Measurements from ENCODE around the gene SLC37A3. TPM values are rescaled to one million over a fixed set of nuclear protein-coding genes. Genes with fewer than 3 reads are reported as not detected.
"Not testable (repeated sequence)": the region's sequence is repeated elsewhere in the genome, so short reads cannot be mapped to it uniquely, and the experiment has no call there.

SLC37A3 gene
- total and polyA plus RNA-seq, 4 donors = 7.3 to 30.8 (median 10.6) TPM

DNA sequence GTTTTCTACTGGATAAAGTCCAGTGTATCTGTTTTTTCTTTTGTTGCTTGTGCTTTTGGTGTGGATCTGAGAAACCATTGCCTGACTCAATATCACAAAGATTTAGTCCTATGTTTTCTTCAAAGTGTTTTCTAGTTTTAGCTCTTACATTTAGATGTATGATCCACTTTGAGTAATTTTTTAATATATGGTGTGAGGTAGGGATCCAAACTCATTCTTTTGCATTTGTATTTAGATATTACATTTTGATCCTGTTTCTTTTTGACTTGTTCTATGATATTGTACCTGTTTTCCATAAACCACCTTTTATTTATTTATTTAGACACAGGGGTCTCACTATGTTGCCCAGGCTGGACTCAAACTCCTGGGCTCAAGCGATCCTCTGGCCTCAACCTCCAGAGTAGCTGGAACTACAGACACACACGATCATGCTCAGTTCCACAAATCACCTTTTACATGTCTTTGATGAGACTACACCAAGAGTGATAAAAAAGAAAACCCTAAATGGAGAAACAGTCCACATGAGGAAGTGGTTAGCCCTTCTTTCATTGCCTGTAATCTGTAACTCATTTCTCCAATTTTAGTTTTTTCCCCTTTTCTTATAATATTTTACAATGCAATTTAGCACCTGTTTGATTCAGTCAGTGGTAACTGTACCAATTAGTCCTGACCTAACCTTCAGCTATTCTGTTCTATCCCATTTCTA lies 86.0 kb downstream of the SLC37A3 start (continued):
- no peak for TF ChIP-seq TAF1 (conservative IDR thresholded peaks at IDR 0.05)
- TF ChIP-seq, protein P1, sequence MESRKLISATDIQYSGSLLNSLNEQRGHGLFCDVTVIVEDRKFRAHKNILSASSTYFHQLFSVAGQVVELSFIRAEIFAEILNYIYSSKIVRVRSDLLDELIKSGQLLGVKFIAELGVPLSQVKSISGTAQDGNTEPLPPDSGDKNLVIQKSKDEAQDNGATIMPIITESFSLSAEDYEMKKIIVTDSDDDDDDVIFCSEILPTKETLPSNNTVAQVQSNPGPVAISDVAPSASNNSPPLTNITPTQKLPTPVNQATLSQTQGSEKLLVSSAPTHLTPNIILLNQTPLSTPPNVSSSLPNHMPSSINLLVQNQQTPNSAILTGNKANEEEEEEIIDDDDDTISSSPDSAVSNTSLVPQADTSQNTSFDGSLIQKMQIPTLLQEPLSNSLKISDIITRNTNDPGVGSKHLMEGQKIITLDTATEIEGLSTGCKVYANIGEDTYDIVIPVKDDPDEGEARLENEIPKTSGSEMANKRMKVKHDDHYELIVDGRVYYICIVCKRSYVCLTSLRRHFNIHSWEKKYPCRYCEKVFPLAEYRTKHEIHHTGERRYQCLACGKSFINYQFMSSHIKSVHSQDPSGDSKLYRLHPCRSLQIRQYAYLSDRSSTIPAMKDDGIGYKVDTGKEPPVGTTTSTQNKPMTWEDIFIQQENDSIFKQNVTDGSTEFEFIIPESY (IDR thresholded peaks at IDR 0.05) = no peak
- no peak for TF ChIP-seq FOXA1 (IDR thresholded peaks at IDR 0.05)
- TF ChIP-seq, protein P2, sequence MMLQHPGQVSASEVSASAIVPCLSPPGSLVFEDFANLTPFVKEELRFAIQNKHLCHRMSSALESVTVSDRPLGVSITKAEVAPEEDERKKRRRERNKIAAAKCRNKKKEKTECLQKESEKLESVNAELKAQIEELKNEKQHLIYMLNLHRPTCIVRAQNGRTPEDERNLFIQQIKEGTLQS (IDR thresholded peaks at IDR 0.05) = no peak
- TF ChIP-seq, protein P3, sequence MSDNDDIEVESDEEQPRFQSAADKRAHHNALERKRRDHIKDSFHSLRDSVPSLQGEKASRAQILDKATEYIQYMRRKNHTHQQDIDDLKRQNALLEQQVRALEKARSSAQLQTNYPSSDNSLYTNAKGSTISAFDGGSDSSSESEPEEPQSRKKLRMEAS (IDR thresholded peaks at IDR 0.05) = no peak

DNA sequence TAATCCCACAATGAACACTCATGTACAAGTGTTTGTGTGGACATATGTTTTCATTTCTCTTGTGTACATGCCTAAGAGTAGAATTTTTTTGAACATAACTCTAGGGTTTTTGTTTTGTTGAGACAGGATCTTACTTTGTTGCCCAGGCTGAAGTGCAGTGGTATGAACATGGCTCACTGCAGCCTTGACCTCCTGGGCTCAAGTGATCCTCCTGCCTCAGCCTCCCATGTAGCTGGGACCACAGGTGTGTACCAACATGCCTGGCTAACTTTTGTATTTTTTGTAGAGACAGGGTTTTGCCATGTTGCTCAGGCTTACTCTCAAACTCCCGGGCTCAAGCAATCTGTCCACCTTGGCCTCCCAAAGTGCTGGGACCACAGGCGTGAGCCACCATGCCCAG lies 87.2 kb downstream of the SLC37A3 start:
- not testable (repeated sequence) for H3K27me3 ChIP-seq (ENCODE audit: control insufficient read depth in 4 of 4, insufficient read depth in 4 of 4, low read length in 3 of 4); H3K9ac ChIP-seq (ENCODE audit: low read depth in 1 of 2, low read length in 2 of 2); H3K4me3 ChIP-seq (ENCODE audit: low read depth in 1 of 3, low read length in 3 of 3); H3K36me3 ChIP-seq (ENCODE audit: control insufficient read depth in 4 of 4, insufficient read depth in 3 of 4, low read depth in 1 of 4, low read length in 3 of 4); H3K9me3 ChIP-seq (ENCODE audit: control insufficient read depth in 4 of 4, low read length in 3 of 4); DNase-seq (ENCODE audit: low spot score); H3K27ac ChIP-seq (ENCODE audit: low read depth in 1 of 2, low read length in 2 of 2)
- WGBS = 97% methylated on average over 2 of the region's 2 CpGs
- H3K4me1 ChIP-seq (ENCODE audit: control insufficient read depth in 4 of 4, insufficient read depth in 4 of 4, low read length in 3 of 4) = peaks cover 0 to 10% (median 2%) of the 10 kb centered on the region in 4 donors

DNA sequence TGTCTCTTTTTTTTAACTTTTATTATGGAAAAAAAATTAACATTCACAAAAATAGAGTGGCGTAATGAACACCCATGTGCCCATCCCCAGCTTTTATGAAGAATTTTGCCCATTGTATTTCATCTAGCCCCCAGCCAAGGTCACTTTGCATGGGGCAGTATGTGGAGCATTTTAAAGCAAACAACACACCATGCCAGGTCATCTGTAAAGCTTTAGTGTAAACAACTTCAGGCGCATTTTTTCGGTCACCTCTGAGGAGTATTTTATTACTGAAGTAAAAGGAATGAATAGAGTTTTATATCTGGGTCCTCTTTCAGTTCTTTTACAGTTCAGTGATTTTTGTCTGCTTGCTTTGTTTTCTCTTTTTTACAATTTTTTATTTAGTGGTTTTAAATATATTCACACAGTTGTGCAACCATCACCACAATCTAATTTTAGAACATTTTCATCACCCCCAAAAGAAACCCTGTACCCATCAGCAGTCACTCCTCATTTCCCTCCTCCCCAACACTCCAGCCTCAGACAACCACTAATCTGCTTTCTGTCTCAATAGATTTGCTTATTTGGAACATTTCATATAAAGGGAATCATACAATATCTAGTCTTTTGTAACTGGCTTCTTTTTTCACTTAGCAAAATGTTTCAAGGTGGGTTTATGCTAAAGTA lies 87.9 kb downstream of the SLC37A3 start:
- Histone ChIP-seq H3K4me1 (ENCODE audit: control insufficient read depth in 4 of 4, insufficient read depth in 4 of 4, low read length in 3 of 4) (peaks cover 0 to 10% (median 2%) of the 10 kb centered on the region in 4 donors), H3K4me3 (ENCODE audit: low read depth in 1 of 3, low read length in 3 of 3) (no peak overlapping the region), H3K36me3 (ENCODE audit: control insufficient read depth in 4 of 4, insufficient read depth in 3 of 4, low read depth in 1 of 4, low read length in 3 of 4) (no peaks in the 10 kb centered on the region), H3K9ac (ENCODE audit: low read depth in 1 of 2, low read length in 2 of 2) (no peak overlapping the region), H3K27ac (ENCODE audit: low read depth in 1 of 2, low read length in 2 of 2) (no peak overlapping the region), H3K9me3 (ENCODE audit: control insufficient read depth in 4 of 4, low read length in 3 of 4) (peaks cover 0 to 3% (median 0%) of the 10 kb centered on the region in 4 donors), H3K27me3 (ENCODE audit: control insufficient read depth in 4 of 4, insufficient read depth in 4 of 4, low read length in 3 of 4) (no peaks in the 10 kb centered on the region)
- TF ChIP-seq SP1 (IDR thresholded peaks at IDR 0.05) (no peak), HNF4G (IDR thresholded peaks at IDR 0.05) (no peak), NR2F2 (IDR thresholded peaks at IDR 0.05) (no peak), RXRA (IDR thresholded peaks at IDR 0.05) (no peak), YY1 (IDR thresholded peaks at IDR 0.05) (no peak), GABPA (IDR thresholded peaks at IDR 0.05 in 1 of 2, conservative IDR thresholded peaks at IDR 0.05 in 1 of 2) (no peak), JUND (IDR thresholded peaks at IDR 0.05) (no peak), FOXA2 (IDR thresholded peaks at IDR 0.05) (no peak)
- TF ChIP-seq, protein P1 (IDR thresholded peaks at IDR 0.05) = no peak
- TF ChIP-seq, protein P4, sequence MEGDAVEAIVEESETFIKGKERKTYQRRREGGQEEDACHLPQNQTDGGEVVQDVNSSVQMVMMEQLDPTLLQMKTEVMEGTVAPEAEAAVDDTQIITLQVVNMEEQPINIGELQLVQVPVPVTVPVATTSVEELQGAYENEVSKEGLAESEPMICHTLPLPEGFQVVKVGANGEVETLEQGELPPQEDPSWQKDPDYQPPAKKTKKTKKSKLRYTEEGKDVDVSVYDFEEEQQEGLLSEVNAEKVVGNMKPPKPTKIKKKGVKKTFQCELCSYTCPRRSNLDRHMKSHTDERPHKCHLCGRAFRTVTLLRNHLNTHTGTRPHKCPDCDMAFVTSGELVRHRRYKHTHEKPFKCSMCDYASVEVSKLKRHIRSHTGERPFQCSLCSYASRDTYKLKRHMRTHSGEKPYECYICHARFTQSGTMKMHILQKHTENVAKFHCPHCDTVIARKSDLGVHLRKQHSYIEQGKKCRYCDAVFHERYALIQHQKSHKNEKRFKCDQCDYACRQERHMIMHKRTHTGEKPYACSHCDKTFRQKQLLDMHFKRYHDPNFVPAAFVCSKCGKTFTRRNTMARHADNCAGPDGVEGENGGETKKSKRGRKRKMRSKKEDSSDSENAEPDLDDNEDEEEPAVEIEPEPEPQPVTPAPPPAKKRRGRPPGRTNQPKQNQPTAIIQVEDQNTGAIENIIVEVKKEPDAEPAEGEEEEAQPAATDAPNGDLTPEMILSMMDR (IDR thresholded peaks at IDR 0.05; ENCODE audit: low read depth, low read length, missing input control) = no peak
- TF ChIP-seq, protein P2 (IDR thresholded peaks at IDR 0.05) = no peak
- DNase-seq (ENCODE audit: low spot score) = no peak
- WGBS = 69% methylated on average over 3 of the region's 3 CpGs
